Chondrocyte (in vitro differentiated cells): ENCODE data around the gene CDHR1. TPM values are rescaled to one million over a fixed set of nuclear protein-coding genes. Genes with fewer than 3 reads are reported as not detected.

Experiments
- DNase-seq: peaks from one replicate; pipeline ENCODE4 v3.0.0; 2021; ENCODE audit warnings: mixed read lengths, low spot score
- H3K27ac Mint-ChIP-seq: one replicate; pipeline ENCODE4 v1.8.0; 2021; ENCODE audit warnings: mild to moderate bottlenecking, moderate library complexity, mixed read lengths; ENCODE audit not compliant: unreplicated experiment
- H3K27me3 Mint-ChIP-seq: 2 replicates; pipeline ENCODE4 v1.8.0; 2021; ENCODE audit warnings: low read depth, mixed read lengths
- H3K36me3 Mint-ChIP-seq: 2 replicates; pipeline ENCODE4 v1.8.0; 2021; ENCODE audit warnings: low read depth, mixed read lengths
- H3K4me1 Mint-ChIP-seq: 2 replicates; pipeline ENCODE4 v1.8.0; 2021; ENCODE audit warnings: low read depth, mild to moderate bottlenecking, mixed read lengths
- H3K4me3 Mint-ChIP-seq: one replicate; pipeline ENCODE4 v1.8.0; 2021; ENCODE audit warnings: mild to moderate bottlenecking, moderate library complexity, mixed read lengths; ENCODE audit not compliant: unreplicated experiment
- H3K9me3 Mint-ChIP-seq: 2 replicates; pipeline ENCODE4 v1.8.0; 2021; ENCODE audit warnings: low read depth, mixed read lengths
- CTCF ChIP-seq: fragments of 200-600 bp; sonication (generic); IDR thresholded peaks from 2 replicates; pipeline ENCODE4 v1.5.0; 2021; ENCODE audit warnings: antibody characterized with exemption, mild to moderate bottlenecking, moderate library complexity
- total RNA-seq: library from RNA; stranded (reverse); gene quantifications from 3 replicates; pipeline ENCODE4 v1.2.1, GENCODE V29; 2021

The CDHR1 gene
- total RNA-seq, 1 donor from 2014 or later = 5.1 TPM

DNA sequence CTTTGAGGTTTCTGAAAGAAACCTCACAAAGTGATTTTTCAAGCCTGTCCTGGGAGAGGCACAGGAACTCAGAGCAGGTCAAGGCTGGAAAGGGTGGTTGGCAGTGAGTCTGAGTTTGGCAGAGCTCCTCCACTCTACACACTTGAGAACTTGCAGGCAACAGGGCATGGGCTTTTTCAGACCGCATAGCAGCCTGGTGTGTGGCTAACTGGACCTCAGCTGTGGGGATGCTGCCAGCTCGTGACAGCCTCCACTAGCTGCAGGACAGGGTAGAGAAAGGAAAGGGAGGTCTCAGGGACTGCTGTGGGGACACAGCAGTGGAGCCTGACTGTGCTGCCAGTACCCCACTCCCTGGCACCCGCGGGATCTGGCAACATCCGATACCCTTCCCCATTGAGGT lies 2.6 kb downstream of the CDHR1 start:
- Mint-ChIP-seq H3K27me3 (peaks cover 38% of the 10 kb centered on the region), H3K9me3 (no peaks in the 10 kb centered on the region), H3K4me1 (no peaks in the 10 kb centered on the region), H3K4me3 (no peak overlapping the region), H3K36me3 (peaks cover 2% of the 10 kb centered on the region), H3K27ac (no peak overlapping the region)
- DNase-seq = no peak
- no peak for TF ChIP-seq CTCF

DNA sequence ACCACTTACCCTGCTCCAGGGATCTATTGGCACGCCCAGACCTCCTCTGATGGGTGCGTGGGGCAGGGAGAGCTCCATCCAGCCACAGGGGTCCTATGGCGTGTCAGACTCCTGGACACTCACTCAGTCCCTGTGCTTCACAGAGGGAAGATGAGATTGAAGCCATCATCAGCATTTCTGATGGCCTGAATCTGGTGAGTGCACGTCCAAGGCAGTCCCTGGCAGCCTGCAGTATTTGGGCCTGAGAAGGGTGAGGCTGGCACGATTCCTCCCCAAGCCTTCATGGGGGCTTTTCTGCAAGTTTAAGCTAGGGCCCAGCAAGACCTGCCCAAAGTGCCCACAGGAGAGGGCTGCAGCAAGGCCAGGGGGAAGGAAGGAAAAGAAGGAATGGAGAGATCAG lies 3.3 kb downstream of the CDHR1 start:
- Mint-ChIP-seq H3K4me1 (no peaks in the 10 kb centered on the region), H3K9me3 (no peaks in the 10 kb centered on the region), H3K27me3 (peaks cover 35% of the 10 kb centered on the region), H3K4me3 (no peak overlapping the region), H3K36me3 (peaks cover 2% of the 10 kb centered on the region), H3K27ac (no peak overlapping the region)
- DNase-seq = no peak
- TF ChIP-seq CTCF = no peak

- no peak for DNase-seq
- Mint-ChIP-seq H3K36me3 (peaks cover 2% of the 10 kb centered on the region), H3K4me3 (no peak overlapping the region), H3K4me1 (no peaks in the 10 kb centered on the region), H3K9me3 (no peaks in the 10 kb centered on the region), H3K27ac (no peak overlapping the region), H3K27me3 (peaks cover 33% of the 10 kb centered on the region)
- no peak for TF ChIP-seq CTCF
Measured at GRCh38 chr10:84198206-84198915, 4.0 kb downstream of the CDHR1 start.

DNA sequence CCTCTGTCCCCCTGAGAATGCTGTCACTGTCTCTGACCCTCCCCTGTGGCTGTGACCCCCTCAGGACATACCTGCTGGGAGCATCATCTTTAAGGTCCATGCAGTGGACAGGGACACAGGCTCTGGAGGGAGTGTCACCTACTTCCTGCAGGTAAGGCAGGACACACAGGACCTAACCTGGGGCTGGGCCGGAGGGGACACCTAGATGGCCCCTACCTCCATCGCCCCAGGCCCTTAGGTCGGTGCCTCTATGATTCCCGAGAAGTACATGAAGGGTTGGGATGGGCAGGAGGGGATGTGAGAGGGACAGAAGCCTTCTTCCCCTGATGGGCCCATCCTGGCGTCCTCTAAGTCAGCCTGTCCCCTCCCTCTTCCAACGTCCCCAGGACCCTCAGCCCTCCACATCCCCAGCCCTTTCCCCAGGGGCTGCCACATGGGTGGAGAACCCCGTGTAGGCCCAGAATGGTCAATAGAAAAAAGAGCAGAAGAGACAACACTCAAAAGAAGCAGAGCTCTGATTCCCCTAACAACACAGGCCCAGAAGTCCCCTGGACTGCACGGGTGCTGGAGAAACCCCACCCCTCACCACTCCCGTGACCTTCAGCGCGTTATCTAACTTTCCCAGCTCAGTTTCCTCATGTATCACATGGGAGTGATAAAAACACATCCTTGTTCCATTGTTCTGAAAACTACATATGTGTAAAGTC lies 6.4 kb downstream of the CDHR1 start:
- DNase-seq = no peak
- no peak overlapping the region for H3K4me3 Mint-ChIP-seq
- TF ChIP-seq CTCF = no peak
- H3K27me3 Mint-ChIP-seq = peaks cover 29% of the 10 kb centered on the region
- no peaks in the 10 kb centered on the region for H3K4me1 Mint-ChIP-seq
- no peak overlapping the region for H3K27ac Mint-ChIP-seq
- H3K36me3 Mint-ChIP-seq = peaks cover 2% of the 10 kb centered on the region
- H3K9me3 Mint-ChIP-seq = no peaks in the 10 kb centered on the region

DNA sequence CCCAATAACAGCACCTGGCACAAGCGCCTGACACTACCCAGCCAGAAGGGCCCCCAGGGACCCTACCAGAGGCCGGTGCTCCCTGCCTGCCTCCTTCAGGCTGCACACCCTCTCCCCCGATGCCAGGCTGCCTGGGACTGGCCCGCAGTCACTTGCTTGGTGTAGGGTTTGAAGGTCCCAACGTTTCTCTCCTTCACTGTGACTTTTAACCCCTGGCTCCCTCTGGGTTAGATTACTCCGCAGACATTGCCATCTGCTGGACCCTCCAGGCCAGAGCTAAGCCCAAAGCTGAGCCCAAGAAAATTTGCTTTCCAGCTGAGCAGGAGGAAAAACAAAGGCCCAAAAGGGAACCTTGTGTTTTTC lies 6.9 kb downstream of the CDHR1 start:
- no peak for TF ChIP-seq CTCF
- H3K4me1 Mint-ChIP-seq = no peaks in the 10 kb centered on the region
- no peak overlapping the region for H3K27ac Mint-ChIP-seq
- peaks cover 2% of the 10 kb centered on the region for H3K36me3 Mint-ChIP-seq
- H3K27me3 Mint-ChIP-seq = peaks cover 25% of the 10 kb centered on the region
- no peaks in the 10 kb centered on the region for H3K9me3 Mint-ChIP-seq
- no peak for DNase-seq
- no peak overlapping the region for H3K4me3 Mint-ChIP-seq
